Urothelium cell line (cell line): ENCODE data around the gene ZNF568.

Experiments
- DNase-seq: peaks from one replicate; pipeline ENCODE4 v3.0.0; 2011; ENCODE audit warnings: low spot score, mixed read lengths
- FAIRE-seq: peaks from 2 replicates; lab custom pipeline; 2011; peaks lifted over from hg19 to GRCh38; lab: Jason Lieb, UNC

The ZNF568 gene

GRCh38 chr19:36915992-36916830 lies at the start of gene ZNF568, which contains the start of gene ZNF829:
Gene ZNF568 (plus strand): TSS chr19:36916332. CDS start chr19:36922771, 6,439 bp downstream.
Gene ZNF829 (minus strand): TSS chr19:36916291. CDS start chr19:36915167, 1,124 bp downstream.
- DNase-seq (peak; percentile 87), FAIRE-seq (peak; percentile 86)

GRCh38 chr19:36876993-36877938 lies 38.9 kb upstream of the ZNF568 start:
- FAIRE-seq (no peak), DNase-seq (no peak)

- FAIRE-seq (no peak), DNase-seq (no peak)
Measured at GRCh38 chr19:36891768-36892357, 24.3 kb upstream of the ZNF568 start.

- no peak for FAIRE-seq
- DNase-seq: no peak
Measured at GRCh38 chr19:36894849-36895383, 21.2 kb upstream of the ZNF568 start.

- DNase-seq: no peak
Measured at GRCh38 chr19:36898422-36898821, 17.7 kb upstream of the ZNF568 start.

GRCh38 chr19:36916991-36917390 lies 859 bp downstream of the ZNF568 start:
- DNase-seq (no peak), FAIRE-seq (no peak)

More at GRCh38 chr19:36898422-36898821, 17.7 kb upstream of the ZNF568 start:
- FAIRE-seq: no peak

- no peak for FAIRE-seq
Measured at GRCh38 chr19:36918090-36918489, 2.0 kb downstream of the ZNF568 start.

GRCh38 chr19:36931684-36932083 lies 15.6 kb downstream of the ZNF568 start:
- no peak for FAIRE-seq
- no peak for DNase-seq

More at GRCh38 chr19:36918090-36918489, 2.0 kb downstream of the ZNF568 start:
- DNase-seq: no peak

GRCh38 chr19:36939153-36939552 lies 23.0 kb downstream of the ZNF568 start:
- no peak for DNase-seq
- no peak for FAIRE-seq

GRCh38 chr19:36950335-36951119 lies 34.4 kb downstream of the ZNF568 start:
- DNase-seq: no peak
- FAIRE-seq: no peak

GRCh38 chr19:36962346-36962745 lies 46.2 kb downstream of the ZNF568 start:
- DNase-seq (no peak), FAIRE-seq (no peak)

GRCh38 chr19:36963280-36963679 lies 47.1 kb downstream of the ZNF568 start:
- no peak for DNase-seq

GRCh38 chr19:36972571-36972970 lies 56.4 kb downstream of the ZNF568 start:
- FAIRE-seq (no peak), DNase-seq (no peak)

More at GRCh38 chr19:36963280-36963679, 47.1 kb downstream of the ZNF568 start:
- FAIRE-seq: no peak

- DNase-seq (peak; percentile 78), FAIRE-seq (no peak)
Measured at GRCh38 chr19:36973021-36973843, 57.1 kb downstream of the ZNF568 start.

- DNase-seq: no peak
- no peak for FAIRE-seq
Measured at GRCh38 chr19:36973844-36974195, 57.7 kb downstream of the ZNF568 start.

- FAIRE-seq (no peak), DNase-seq (no peak)
Measured at GRCh38 chr19:36986131-36986530, 70.0 kb downstream of the ZNF568 start.

GRCh38 chr19:36986601-36987000 lies 70.5 kb downstream of the ZNF568 start:
- FAIRE-seq (no peak), DNase-seq (no peak)

GRCh38 chr19:36987091-36987490 lies 71.0 kb downstream of the ZNF568 start:
- DNase-seq (no peak), FAIRE-seq (no peak)
